Omental fat pad (tissue), 4 donors: Measurements from ENCODE around the gene MED6. TPM values are rescaled to one million over a fixed set of nuclear protein-coding genes. Genes with fewer than 3 reads are reported as not detected.

Source experiments
- ATAC-seq: fragments of 150-250 bp; one replicate; pipeline ENCODE4 v1.9.1; 2016; ENCODE audit warnings: mild to moderate bottlenecking, moderate library complexity; ENCODE audit not compliant: low FRiP score
- DNase-seq: peaks from one replicate; pipeline ENCODE4 v3.0.0-alpha.2; 2019; ENCODE audit warnings: low spot score
- CTCF ChIP-seq, 3 donors: fragments of 450-650 bp; IDR thresholded peaks; one replicate each; pipeline ENCODE4 v1.5.1; 2016 to 2017; ENCODE audit warnings: antibody characterized with exemption in 3 of 3, mild to moderate bottlenecking in 3 of 3, moderate library complexity in 2 of 3
- total RNA-seq, 4 donors: library from RNA; depleted of rRNA; stranded (reverse); fragments of >200 nt; gene quantifications; one replicate each; pipeline ENCODE4 v1.1.0, GENCODE V29; 2016

MED6 gene
- total RNA-seq, 4 donors from 2014 or later: 22.9 to 38.1 (median 30.3) TPM

- no peak for ATAC-seq
- no peak for DNase-seq
Observed at GRCh38 chr14:70573050-70573449, 27.4 kb downstream of the MED6 start.

GRCh38 chr14:70571139-70571538, 29.3 kb downstream of the MED6 start:
- TF ChIP-seq CTCF (IDR thresholded peaks at IDR 0.05): no peak

More at GRCh38 chr14:70573050-70573449, 27.4 kb downstream of the MED6 start:
- TF ChIP-seq CTCF (IDR thresholded peaks at IDR 0.05): no peak

GRCh38 chr14:70567791-70568190, 32.7 kb downstream of the MED6 start:
- DNase-seq: no peak
- ATAC-seq: no peak
- no peak for TF ChIP-seq CTCF (IDR thresholded peaks at IDR 0.05)

More at GRCh38 chr14:70571139-70571538, 29.3 kb downstream of the MED6 start:
- ATAC-seq (no peak), DNase-seq (no peak)

- ATAC-seq (no peak), DNase-seq (no peak)
- no peak for TF ChIP-seq CTCF (IDR thresholded peaks at IDR 0.05)
Observed at GRCh38 chr14:70563869-70564268, 36.6 kb downstream of the MED6 start.

- ATAC-seq (no peak), DNase-seq (no peak)
- TF ChIP-seq CTCF (IDR thresholded peaks at IDR 0.05): no peak
Observed at GRCh38 chr14:70563417-70563816, 37.0 kb downstream of the MED6 start.

- DNase-seq (no peak), ATAC-seq (no peak)
- TF ChIP-seq CTCF (IDR thresholded peaks at IDR 0.05): no peak
Observed at GRCh38 chr14:70558356-70558755, 42.1 kb downstream of the MED6 start.

- TF ChIP-seq CTCF (IDR thresholded peaks at IDR 0.05): no peak
- no peak for DNase-seq
- ATAC-seq: peak; percentile 48
Observed at GRCh38 chr14:70555890-70556289, 44.6 kb downstream of the MED6 start.
